COR-L47 (cell line): Measurements from ENCODE around the gene PPME1.

ENCODE experiments used
- DNase-seq: peaks from one replicate; lab custom pipeline; 2025; lab: John Stamatoyannopoulos, UW

PPME1 gene

GRCh38 chr11:74159642-74160041 lies 11.4 kb upstream of the PPME1 start:
- no peak for DNase-seq

- DNase-seq, result no peak
Measured at GRCh38 chr11:74162681-74163467, 8.2 kb upstream of the PPME1 start.

GRCh38 chr11:74168838-74169237 lies 2.3 kb upstream of the PPME1 start:
- no peak for DNase-seq

DNA sequence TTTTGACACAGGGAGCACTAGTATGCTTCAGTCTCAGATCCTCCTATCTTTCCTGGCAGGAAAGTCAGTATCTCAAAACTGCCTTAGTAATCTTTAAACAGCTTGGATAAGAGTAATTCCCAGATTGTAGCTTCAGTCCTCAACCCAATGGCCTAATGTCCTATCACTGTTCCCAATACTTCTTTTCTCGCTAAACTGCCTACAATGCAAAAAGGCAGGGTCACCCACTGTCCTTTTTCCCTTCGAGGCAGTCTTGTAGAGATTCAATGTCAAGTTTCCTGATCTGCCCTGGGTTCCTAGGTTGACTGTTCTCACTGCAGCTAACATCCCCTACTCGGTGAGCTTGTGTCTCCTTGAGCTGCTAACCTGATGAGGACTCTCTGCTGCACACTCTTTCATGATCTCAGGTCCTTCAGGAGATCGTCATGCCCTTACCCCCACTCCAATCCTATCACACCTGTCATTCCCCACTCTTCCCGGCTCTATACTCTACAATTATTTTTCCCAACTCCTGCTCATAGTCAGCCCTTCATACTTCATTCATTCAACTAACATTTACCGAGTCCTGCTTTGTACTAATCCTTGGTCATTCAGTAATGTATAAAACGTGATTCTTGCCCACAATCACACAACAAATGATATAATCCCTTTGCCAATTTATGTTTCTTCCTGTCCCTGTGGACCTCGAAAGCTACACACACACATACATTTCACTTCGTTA lies 1.2 kb upstream of the PPME1 start:
- DNase-seq, result no peak

DNA sequence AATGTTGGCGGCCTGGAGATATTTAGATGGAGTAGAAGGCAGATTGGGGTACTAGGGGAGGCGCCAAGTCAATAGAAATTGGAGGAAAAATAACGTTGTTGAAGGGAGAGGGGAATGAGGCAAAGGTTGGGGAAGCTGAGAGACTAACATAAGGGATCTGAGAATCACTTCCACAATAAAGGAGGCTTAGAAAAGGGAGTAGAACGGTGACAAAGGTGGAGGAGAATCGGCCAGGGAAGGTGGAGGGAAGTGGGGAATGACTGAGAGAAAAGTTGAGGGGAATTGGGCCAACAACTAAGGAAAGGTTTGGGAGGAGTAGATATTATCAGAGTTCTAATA lies 510 bp downstream of the PPME1 start:
- no peak for DNase-seq

GRCh38 chr11:74171997-74172396 lies 908 bp downstream of the PPME1 start:
- no peak for DNase-seq

DNA sequence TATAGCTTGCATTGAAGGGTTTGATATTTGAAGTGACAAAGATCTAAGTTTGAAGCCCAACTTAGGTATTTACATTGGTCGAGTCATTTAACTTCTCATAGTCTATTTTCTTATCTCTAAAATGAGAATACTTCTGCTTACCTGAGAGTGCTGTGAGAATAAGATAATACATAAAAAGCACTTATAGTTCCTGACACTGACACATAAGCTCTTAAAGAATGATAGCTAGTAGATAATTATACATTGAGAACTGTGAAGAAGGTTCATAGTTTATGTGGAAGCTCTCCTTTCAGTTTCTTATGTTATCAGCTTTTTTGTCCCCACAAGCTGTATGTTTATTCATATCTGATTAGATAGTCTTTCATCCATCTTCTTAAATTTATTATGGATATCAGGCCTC lies 4.8 kb downstream of the PPME1 start:
- no peak for DNase-seq

GRCh38 chr11:74179234-74180052 lies 8.4 kb downstream of the PPME1 start:
- no peak for DNase-seq

- DNase-seq, result no peak
Measured at GRCh38 chr11:74182635-74183034, 11.5 kb downstream of the PPME1 start.

DNA sequence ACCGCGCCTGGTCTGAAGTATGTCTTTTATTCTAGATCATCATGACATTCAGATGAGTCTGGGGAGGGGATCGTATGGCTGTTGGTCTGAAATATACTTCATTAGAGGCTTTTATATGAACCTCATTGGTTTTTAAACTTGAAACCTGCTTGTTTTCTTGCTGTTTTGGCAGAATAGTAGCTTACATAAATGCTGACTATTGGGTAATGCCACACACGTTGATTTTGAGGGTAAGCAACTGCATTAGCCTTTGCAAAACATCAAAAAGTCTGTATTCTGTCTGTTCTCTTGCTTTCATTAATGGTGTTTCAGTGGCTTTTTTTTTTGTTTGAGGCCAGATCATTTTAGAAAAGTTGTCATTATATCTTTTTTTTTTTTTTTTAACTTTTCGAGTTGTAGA lies 14.2 kb downstream of the PPME1 start:
- DNase-seq, result no peak

GRCh38 chr11:74185695-74186094 lies 14.6 kb downstream of the PPME1 start:
- DNase-seq, result no peak

DNA sequence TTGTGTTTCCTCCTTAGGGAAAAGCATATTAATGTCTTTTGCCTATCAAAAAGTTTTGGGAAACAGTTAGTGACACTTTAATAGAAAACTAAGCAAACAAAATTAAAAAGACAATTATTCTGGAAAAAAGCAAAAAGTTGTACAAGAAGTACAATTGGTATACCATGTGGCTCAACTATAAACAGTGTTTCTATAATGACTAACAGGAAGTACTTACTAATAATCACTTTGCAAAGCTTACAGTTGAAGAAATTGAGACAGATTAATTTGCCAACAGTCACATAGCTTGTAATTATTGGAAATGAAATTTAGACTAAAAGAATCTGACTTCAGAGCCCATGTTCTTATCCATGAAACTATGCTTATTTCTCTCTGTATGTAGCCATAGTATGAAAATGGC lies 24.7 kb downstream of the PPME1 start:
- DNase-seq, result no peak

- DNase-seq, result no peak
Measured at GRCh38 chr11:74196781-74197486, 25.8 kb downstream of the PPME1 start.

GRCh38 chr11:74203966-74204365 lies 32.9 kb downstream of the PPME1 start:
- no peak for DNase-seq

- DNase-seq, result no peak
Measured at GRCh38 chr11:74204701-74205100, 33.6 kb downstream of the PPME1 start.

GRCh38 chr11:74205181-74205580 lies 34.1 kb downstream of the PPME1 start:
- no peak for DNase-seq

- no peak for DNase-seq
Measured at GRCh38 chr11:74206746-74207145, 35.7 kb downstream of the PPME1 start.

GRCh38 chr11:74208507-74208906 lies 37.4 kb downstream of the PPME1 start:
- DNase-seq, result no peak

- no peak for DNase-seq
Measured at GRCh38 chr11:74212533-74212932, 41.4 kb downstream of the PPME1 start.

DNA sequence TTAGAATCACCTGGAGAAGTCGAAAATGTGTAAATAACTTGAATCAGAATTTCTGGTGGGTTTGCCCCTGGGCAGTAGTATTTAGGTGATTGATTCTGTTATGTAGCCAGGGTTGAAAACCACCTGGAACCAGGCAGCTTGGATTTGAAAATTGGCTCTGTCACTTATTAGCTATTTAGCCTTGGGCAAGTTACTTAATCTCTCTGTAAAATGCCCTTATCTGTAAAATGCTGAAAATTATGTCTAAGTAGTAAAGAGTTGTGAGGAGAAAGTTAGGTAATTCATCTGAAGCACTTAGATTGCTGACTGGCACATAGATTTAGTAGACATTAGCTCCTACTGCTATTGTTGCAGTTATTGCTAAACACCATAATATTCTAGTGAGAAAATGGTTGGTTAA lies 49.3 kb downstream of the PPME1 start:
- no peak for DNase-seq

DNA sequence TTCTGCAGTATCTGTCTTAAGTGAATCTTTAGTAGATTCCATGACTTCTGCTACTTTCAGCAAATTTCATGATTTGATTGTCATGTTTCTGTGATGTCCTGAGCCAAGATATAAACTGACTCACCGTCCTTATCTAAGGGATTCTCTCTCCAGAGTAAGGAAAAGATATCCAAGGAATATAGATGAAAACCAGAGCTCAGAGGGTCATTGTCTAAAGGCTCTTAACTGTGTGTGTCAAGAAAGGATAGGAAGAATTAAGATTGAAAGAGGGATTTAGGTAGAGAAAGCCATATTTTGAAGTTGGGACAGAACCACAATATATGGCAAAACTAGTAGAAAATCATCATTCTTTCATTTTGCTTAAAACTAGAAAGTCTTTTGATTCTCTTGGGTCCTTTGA lies 50.7 kb downstream of the PPME1 start:
- no peak for DNase-seq

DNA sequence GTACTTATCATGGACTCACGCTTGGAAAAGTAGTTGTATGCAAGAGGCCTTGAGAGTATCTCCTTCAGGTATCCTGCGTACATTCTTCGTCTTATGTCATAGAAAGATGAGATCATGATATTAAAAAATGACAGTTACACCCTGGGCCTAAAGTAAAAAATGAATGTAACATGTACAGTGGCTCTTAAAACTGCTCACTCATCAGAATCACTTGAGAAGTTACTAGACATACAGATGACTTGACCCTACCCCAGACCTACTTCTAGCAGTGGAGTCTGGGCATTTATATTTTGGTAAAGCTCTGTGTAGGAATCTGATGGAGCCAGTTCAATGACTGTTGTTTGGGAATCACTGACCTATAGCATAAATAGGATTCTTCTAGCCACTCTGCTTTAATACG lies 54.5 kb downstream of the PPME1 start:
- no peak for DNase-seq
